Testis (tissue), 3 donors: ENCODE measurements around the gene ARVCF. TPM values are rescaled to one million over a fixed set of nuclear protein-coding genes. Genes with fewer than 3 reads are reported as not detected.

ENCODE experiments used
- DNase-seq: peaks from one replicate; pipeline ENCODE4 v3.0.0-alpha.2; 2019
- H3K27ac ChIP-seq, 2 donors: fragments of 200-600 bp; sonication (generic); one replicate each; pipeline ENCODE4 v1.5.1; 2019
- H3K27me3 ChIP-seq: fragments of 200-600 bp; sonication (generic); one replicate; pipeline ENCODE4 v1.5.1; 2019
- H3K36me3 ChIP-seq: fragments of 200-600 bp; sonication (generic); one replicate; pipeline ENCODE4 v1.5.1; 2017; ENCODE audit warnings: low read depth; ENCODE audit errors: missing control alignments
- H3K4me1 ChIP-seq: fragments of 200-600 bp; sonication (generic); one replicate; pipeline ENCODE4 v1.5.1; 2019
- H3K4me3 ChIP-seq, 2 donors: fragments of 200-600 bp; sonication (generic); one replicate each; pipeline ENCODE4 v1.5.1; 2017 to 2019
- H3K9me3 ChIP-seq: fragments of 200-600 bp; sonication (generic); one replicate; pipeline ENCODE4 v1.5.1; 2017
- POLR2A ChIP-seq: fragments of 450-650 bp; IDR thresholded peaks from one replicate; pipeline ENCODE4 v1.6.1; 2017; ENCODE audit warnings: antibody characterized with exemption, mild to moderate bottlenecking, moderate library complexity
- WGBS, 2 donors: methylation state at CpG; one replicate each; pipeline ENCODE4 v1.1.5; 2018; 5-methylcytosine and 5-hydroxymethylcytosine counted together
- intact Hi-C: fragments of 100-400 bp; cut with DNase I; formaldehyde crosslinking; loops from one replicate; pipeline ENCODE4 v1.15.1; 2023; ENCODE audit warnings: low total_unique reads
- polyA plus RNA-seq: library from polyadenylated mRNA; stranded (reverse); fragments of 350-450 nt; fragmentation: Illumina TruSeq; extraction: RNeasy Lipid Tissue Mini Kit (QIAGEN cat#74804); gene quantifications from one replicate; pipeline ENCODE4 v1.2.3, GENCODE V29; 2014; ENCODE audit warnings: low read depth, low replicate concordance; ENCODE audit not compliant: insufficient read depth
- total RNA-seq, 2 donors: library from RNA; depleted of rRNA; stranded (reverse); fragments of >200 nt; gene quantifications; one replicate each; pipeline ENCODE4 v1.2.3, GENCODE V29; 2016
- TF ChIP-seq, protein P1 (sequence below), 3 experiments: fragments of 450-650 bp in 2 of 3; fragments of 200-600 bp in 1 of 3; sonication (generic) in 1 of 3; IDR thresholded peaks; one replicate each; pipeline ENCODE4 v1.5.1; 2016 to 2019; ENCODE audit warnings: antibody characterized with exemption in 3 of 3, mild to moderate bottlenecking in 2 of 3, moderate library complexity in 1 of 3

Gene ARVCF
- total and polyA plus RNA-seq, 3 donors from 2014 or later, result 21.1 to 57.7 (median 43.2) TPM

GRCh38 chr22:19981961-19982920 is 34.4 kb downstream of the ARVCF start:
- no peak overlapping the region for H3K27ac ChIP-seq
- H3K27me3 ChIP-seq, result no peaks in the 10 kb centered on the region
- H3K4me3 ChIP-seq, result no peak overlapping the region
- DNase-seq, result no peak
- intact Hi-C loops, result no loop called here
- no peaks in the 10 kb centered on the region for H3K9me3 ChIP-seq
- WGBS, 2 donors, result 95 to 100% methylated on average over 7 to 14 of the region's 16 CpGs
- TF ChIP-seq, protein P1, sequence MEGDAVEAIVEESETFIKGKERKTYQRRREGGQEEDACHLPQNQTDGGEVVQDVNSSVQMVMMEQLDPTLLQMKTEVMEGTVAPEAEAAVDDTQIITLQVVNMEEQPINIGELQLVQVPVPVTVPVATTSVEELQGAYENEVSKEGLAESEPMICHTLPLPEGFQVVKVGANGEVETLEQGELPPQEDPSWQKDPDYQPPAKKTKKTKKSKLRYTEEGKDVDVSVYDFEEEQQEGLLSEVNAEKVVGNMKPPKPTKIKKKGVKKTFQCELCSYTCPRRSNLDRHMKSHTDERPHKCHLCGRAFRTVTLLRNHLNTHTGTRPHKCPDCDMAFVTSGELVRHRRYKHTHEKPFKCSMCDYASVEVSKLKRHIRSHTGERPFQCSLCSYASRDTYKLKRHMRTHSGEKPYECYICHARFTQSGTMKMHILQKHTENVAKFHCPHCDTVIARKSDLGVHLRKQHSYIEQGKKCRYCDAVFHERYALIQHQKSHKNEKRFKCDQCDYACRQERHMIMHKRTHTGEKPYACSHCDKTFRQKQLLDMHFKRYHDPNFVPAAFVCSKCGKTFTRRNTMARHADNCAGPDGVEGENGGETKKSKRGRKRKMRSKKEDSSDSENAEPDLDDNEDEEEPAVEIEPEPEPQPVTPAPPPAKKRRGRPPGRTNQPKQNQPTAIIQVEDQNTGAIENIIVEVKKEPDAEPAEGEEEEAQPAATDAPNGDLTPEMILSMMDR (IDR thresholded peaks at IDR 0.05), result no peak
- no peak for TF ChIP-seq POLR2A
- H3K36me3 ChIP-seq, result no peaks in the 10 kb centered on the region
- peaks cover 8% of the 10 kb centered on the region for H3K4me1 ChIP-seq

DNA sequence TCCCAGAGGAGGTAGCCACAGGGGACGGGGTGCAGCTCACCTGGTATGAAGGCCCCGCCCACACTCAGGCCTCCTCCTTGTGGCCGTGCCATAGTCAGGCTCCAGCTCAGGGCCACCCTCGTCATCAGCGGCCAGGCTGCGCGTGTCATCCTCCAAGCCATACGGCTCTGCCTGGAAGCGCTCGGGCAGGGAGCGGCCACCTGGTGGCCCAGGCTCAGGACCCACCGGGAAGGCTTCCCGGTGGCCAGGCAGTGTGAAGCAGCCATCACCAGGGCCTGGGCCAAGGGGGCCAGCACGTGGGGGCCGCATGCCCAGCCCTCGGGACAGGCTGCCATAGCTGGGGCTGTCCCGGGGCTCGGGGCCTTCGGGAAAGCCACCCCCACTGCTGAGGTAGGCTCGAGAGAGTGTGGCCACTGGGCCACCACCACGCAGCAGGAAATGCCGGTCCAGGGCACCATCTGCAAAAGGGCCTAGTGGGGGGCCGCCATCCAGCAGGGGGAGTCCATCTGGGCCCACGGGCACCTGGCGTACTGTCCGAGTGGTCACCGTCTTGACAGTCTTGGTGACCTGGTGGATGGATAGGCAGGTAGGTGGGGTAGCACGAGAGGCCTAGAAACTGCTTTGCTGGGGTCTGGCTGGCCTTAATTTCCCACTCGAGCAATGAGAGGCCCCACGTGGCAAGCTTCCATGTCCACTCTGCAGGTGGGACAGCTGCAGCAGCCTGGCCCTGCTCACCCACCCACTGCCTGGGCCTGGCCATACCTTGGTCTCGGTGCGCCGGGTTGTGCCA is 35.3 kb downstream of the ARVCF start:
- no peak for DNase-seq
- no peaks in the 10 kb centered on the region for H3K27me3 ChIP-seq
- no peak overlapping the region for H3K27ac ChIP-seq
- no peak overlapping the region for H3K4me3 ChIP-seq
- 93% methylated on average over 13 to 29 of the region's 33 CpGs for WGBS, 2 donors
- no peaks in the 10 kb centered on the region for H3K9me3 ChIP-seq
- intact Hi-C loops, result no loop called here
- TF ChIP-seq, protein P1 (IDR thresholded peaks at IDR 0.05), result no peak
- no peak for TF ChIP-seq POLR2A
- no peaks in the 10 kb centered on the region for H3K36me3 ChIP-seq
- H3K4me1 ChIP-seq, result peaks cover 7% of the 10 kb centered on the region

GRCh38 chr22:19980766-19981165 is 35.9 kb downstream of the ARVCF start:
- DNase-seq, result no peak
- no peak for TF ChIP-seq POLR2A
- TF ChIP-seq, protein P1 (IDR thresholded peaks at IDR 0.05), result no peak
- H3K9me3 ChIP-seq, result no peaks in the 10 kb centered on the region
- H3K4me3 ChIP-seq, result no peak overlapping the region
- H3K36me3 ChIP-seq, result no peaks in the 10 kb centered on the region
- H3K27ac ChIP-seq, result no peak overlapping the region
- 96 to 97% methylated on average over 4 to 7 of the region's 7 CpGs for WGBS, 2 donors
- peaks cover under 1% of the 10 kb centered on the region for H3K4me1 ChIP-seq
- intact Hi-C loops, result no loop called here
- H3K27me3 ChIP-seq, result no peaks in the 10 kb centered on the region

DNA sequence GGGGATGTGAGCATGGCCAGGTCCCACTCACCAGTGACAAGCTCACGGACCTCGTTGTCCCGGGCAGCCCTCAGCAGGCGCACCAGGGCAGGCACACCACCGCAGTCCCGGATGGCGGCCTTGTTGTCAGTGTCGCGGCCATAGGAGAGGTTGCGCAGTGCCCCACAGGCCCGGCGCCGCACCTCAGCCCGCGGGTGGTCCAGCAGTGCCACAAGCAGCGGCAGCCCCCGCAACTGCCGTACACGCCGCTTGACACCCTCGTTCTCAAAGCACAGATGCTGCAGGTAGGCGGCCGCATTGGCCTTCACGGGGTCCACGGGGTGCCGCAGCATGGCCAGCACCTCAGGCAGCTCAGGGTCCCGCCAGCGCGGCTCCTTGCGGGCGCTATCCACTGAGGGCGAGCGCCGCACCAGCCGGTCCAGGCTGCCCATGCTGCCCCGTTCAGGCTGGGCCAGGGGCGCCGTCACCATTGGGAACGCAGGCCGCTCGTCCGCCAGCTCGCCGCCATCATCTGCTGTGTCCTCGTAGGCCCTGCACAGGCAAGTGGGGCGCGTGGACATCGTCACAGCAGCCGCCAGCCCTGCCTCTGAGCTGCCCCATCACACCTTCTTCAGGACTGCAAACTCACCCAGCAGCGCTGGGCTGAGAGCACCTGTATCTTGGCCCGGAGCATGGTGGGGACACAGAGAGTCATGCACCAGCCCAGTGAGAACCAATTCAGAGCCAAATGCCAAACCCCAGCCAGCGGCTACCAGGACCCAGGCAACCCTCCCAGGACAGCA is 36.7 kb downstream of the ARVCF start:
- Histone ChIP-seq H3K27ac (no peak overlapping the region), H3K4me1 (no peaks in the 10 kb centered on the region), H3K27me3 (no peaks in the 10 kb centered on the region), H3K9me3 (no peaks in the 10 kb centered on the region), H3K4me3 (no peak overlapping the region), H3K36me3 (no peaks in the 10 kb centered on the region)
- TF ChIP-seq POLR2A, result no peak
- TF ChIP-seq, protein P1 (IDR thresholded peaks at IDR 0.05), result no peak
- 83 to 96% methylated on average over 8 to 46 of the region's 52 CpGs for WGBS, 2 donors
- no peak for DNase-seq
- intact Hi-C loops, result no loop called here
